Endothelial cell of umbilical vein (primary cell): ENCODE results near the gene REM2. TPM values are rescaled to one million over a fixed set of nuclear protein-coding genes. Genes with fewer than 3 reads are reported as not detected.
A peak's percentile ranks its signal among the peaks of the same experiment; 100 is the strongest.

ENCODE experiments used
- BruUV-seq: library from RNA; stranded (reverse); fragments of 400-500 nt; replicated peaks from 2 replicates; lab custom pipeline; 2021; lab: Mats Ljungman, UMichigan
- CTCF ChIA-PET: fragments of 300-600, 350-600 bp; sonication (Branson Sonifier 250); formaldehyde crosslinking; loops from one replicate; lab custom pipeline; 2021; ENCODE audit warnings: antibody characterized with exemption, inconsistent platforms; lab: Charles Lee
- POLR2A ChIA-PET: fragments of 300-600, 350-600 bp; sonication (Branson Sonifier 250); formaldehyde crosslinking; loops from one replicate; lab custom pipeline; 2021; ENCODE audit warnings: antibody characterized with exemption, inconsistent platforms; lab: Charles Lee
- DNase-seq: peaks from one replicate; pipeline ENCODE4 v3.0.0-alpha.2; 2011; ENCODE audit warnings: low read depth, low spot score
- FAIRE-seq: peaks from 2 replicates; lab custom pipeline; 2011; peaks lifted over from hg19 to GRCh38; lab: Jason Lieb, UNC
- H2AFZ ChIP-seq: 2 replicates; pipeline ENCODE4 v1.6.0; 2012; ENCODE audit warnings: low read depth, low read length, control low read depth, inconsistent platforms
- H3K27ac ChIP-seq: 2 replicates; pipeline ENCODE4 v1.5.1; 2011; ENCODE audit warnings: low read depth, mild to moderate bottlenecking, control low read depth, low read length, moderate library complexity; ENCODE audit not compliant: insufficient read depth
- H3K27me3 ChIP-seq, 2 experiments: 2 replicates each; pipeline versions ENCODE4 v1.6.0 to v1.6.1; 2011; ENCODE audit warnings: low read length in 2 of 2, mixed read lengths in 1 of 2; ENCODE audit not compliant: control insufficient read depth in 2 of 2, insufficient read depth in 2 of 2
- H3K36me3 ChIP-seq, 2 experiments: 2 replicates in 1 of 2; 3 replicates in 1 of 2; pipeline ENCODE4 v1.5.1; 2011; ENCODE audit warnings: low read length in 2 of 2, mild to moderate bottlenecking in 1 of 2, moderate library complexity in 1 of 2; ENCODE audit not compliant: control insufficient read depth in 2 of 2, insufficient read depth in 2 of 2; ENCODE audit errors: extremely low read depth in 1 of 2
- H3K4me1 ChIP-seq: 3 replicates; pipeline ENCODE4 v1.5.1; 2011; ENCODE audit warnings: mild to moderate bottlenecking, low read length; ENCODE audit not compliant: control insufficient read depth, insufficient read depth; ENCODE audit errors: extremely low read depth
- H3K4me2 ChIP-seq: 2 replicates; pipeline ENCODE4 v1.6.1; 2011; ENCODE audit warnings: low read length, control low read depth, mixed read lengths; ENCODE audit not compliant: insufficient read depth
- H3K4me3 ChIP-seq, 3 experiments: fragments of 200-600 bp in 1 of 3; sonication (generic), shearing (Covaris generic) in 1 of 3; replicated peaks in 1 of 3; 2 replicates each; pipeline ENCODE4 v1.5.1; 2011 to 2016; ENCODE audit warnings: control low read depth in 3 of 3, low read length in 3 of 3, mild to moderate bottlenecking in 2 of 3, inconsistent platforms in 1 of 3, low read depth in 1 of 3, moderate library complexity in 1 of 3; ENCODE audit not compliant: insufficient read depth in 1 of 3
- H3K79me2 ChIP-seq: 2 replicates; pipeline ENCODE4 v1.6.0; 2012; ENCODE audit warnings: low read length, inconsistent platforms; ENCODE audit not compliant: control insufficient read depth, insufficient read depth
- H3K9ac ChIP-seq: replicated peaks from 2 replicates; pipeline ENCODE3; 2011; ENCODE audit warnings: low read length, control low read depth; ENCODE audit not compliant: insufficient read depth; ENCODE audit errors: extremely low read depth
- H3K9me1 ChIP-seq: replicated peaks from 3 replicates; pipeline ENCODE4 v1.6.0; 2011; ENCODE audit warnings: mild to moderate bottlenecking, low read length; ENCODE audit not compliant: control insufficient read depth, insufficient read depth; ENCODE audit errors: extremely low read depth
- H3K9me3 ChIP-seq: replicated peaks from 2 replicates; pipeline ENCODE4 v1.5.1; 2012; ENCODE audit warnings: low read length, inconsistent platforms; ENCODE audit not compliant: control insufficient read depth, insufficient read depth
- H4K20me1 ChIP-seq: replicated peaks from 2 replicates; pipeline ENCODE3; 2011; ENCODE audit warnings: mild to moderate bottlenecking, low read length; ENCODE audit not compliant: control insufficient read depth, insufficient read depth; ENCODE audit errors: extremely low read depth
- CTCF ChIP-seq, 2 donors: IDR thresholded peaks; 1 replicate in 1 of 2; 2 replicates in 1 of 2; pipeline ENCODE4 v1.5.1; 2011; ENCODE audit warnings: low read length in 2 of 2, mild to moderate bottlenecking in 2 of 2, moderate library complexity in 2 of 2, control low read depth in 1 of 2, inconsistent platforms in 1 of 2, low read depth in 1 of 2; ENCODE audit not compliant: insufficient read depth in 1 of 2; ENCODE audit errors: extremely low read depth in 1 of 2
- EZH2 ChIP-seq: IDR thresholded peaks from 2 replicates; pipeline ENCODE4 v1.6.1; 2012; ENCODE audit warnings: borderline replicate concordance, low read depth, mild to moderate bottlenecking, moderate library complexity, low read length, inconsistent platforms; ENCODE audit not compliant: severe bottlenecking
- FOS ChIP-seq: IDR thresholded peaks from 2 replicates; pipeline ENCODE4 v1.6.1; 2011; ENCODE audit warnings: mild to moderate bottlenecking, low read length, moderate library complexity, borderline replicate concordance; ENCODE audit not compliant: insufficient read depth
- GATA2 ChIP-seq: IDR thresholded peaks from 2 replicates; pipeline ENCODE4 v1.7.0; 2011; ENCODE audit warnings: low read depth, mild to moderate bottlenecking, moderate library complexity, mixed read lengths, low read length; ENCODE audit not compliant: insufficient read length, insufficient read depth
- JUN ChIP-seq: IDR thresholded peaks from 2 replicates; pipeline ENCODE4 v1.6.1; 2011; ENCODE audit warnings: borderline replicate concordance, low read depth; ENCODE audit not compliant: insufficient read length, insufficient read depth
- MYC ChIP-seq: IDR thresholded peaks from one replicate; pipeline ENCODE4 v1.6.1; 2011; ENCODE audit warnings: mild to moderate bottlenecking, low read depth, low read length
- POLR2A ChIP-seq: IDR thresholded peaks from 2 replicates; pipeline ENCODE4 v1.6.1; 2012; ENCODE audit warnings: low read depth, mild to moderate bottlenecking, control low read depth, low read length
- POLR2AphosphoS5 ChIP-seq: IDR thresholded peaks from 2 replicates; pipeline ENCODE4 v1.6.1; 2012; ENCODE audit warnings: low read depth, mild to moderate bottlenecking, control low read depth, low read length, moderate library complexity; ENCODE audit not compliant: insufficient read depth
- dilution Hi-C: fragments of 300-500 bp; cut with MboI; formaldehyde crosslinking; loops from one replicate; pipeline ENCODE4 v1.15.0; 2019; ENCODE audit warnings: low sequenced_read_pairs; ENCODE audit not compliant: extremely low pct_ligation_motif_present
- intact Hi-C: fragments of 100-400 bp; cut with micrococcal nuclease; formaldehyde crosslinking; loops from one replicate; pipeline ENCODE4 v1.10.0; 2022
- polyA plus RNA-seq, 4 experiments: library from polyadenylated mRNA; depleted of rRNA in 3 of 4; stranded (reverse) in 3 of 4; unstranded in 1 of 4; fragments of >200 nt; gene quantifications; 2 replicates each; pipeline versions ENCODE4 v1.2.1 to v1.2.3, GENCODE V29; 2011 to 2012; ENCODE audit warnings: missing spikeins in 1 of 4
- total RNA-seq: library from RNA; stranded (reverse); gene quantifications from 2 replicates; pipeline ENCODE4 v1.2.3, GENCODE V29; 2021
- TF ChIP-seq, protein P1 (sequence below): IDR thresholded peaks from 2 replicates; pipeline ENCODE4 v1.6.1; 2011; ENCODE audit not compliant: insufficient read depth, insufficient read length

REM2 gene
- total and polyA plus RNA-seq, 2 donors (not counting 3 experiments of a cell fraction or from before 2014, with no cell fraction given), result 0.33 TPM; not detected in 1

GRCh38 chr14:22887260-22887989, 4.4 kb downstream of the REM2 start:
- Histone ChIP-seq H3K4me1 (no peaks in the 10 kb centered on the region), H3K4me2 (peak overlapping the region; percentile 33), H3K9me3 (no peaks in the 10 kb centered on the region), H3K9ac (no peak overlapping the region), H4K20me1 (no peaks in the 10 kb centered on the region), H3K27ac (no peak overlapping the region), H2AFZ (peak overlapping the region; percentile 91), H3K4me3 (peak overlapping the region in 2 of 3 experiments; percentile 26 to 32), H3K36me3 (no peaks in the 10 kb centered on the region), H3K27me3 (no peaks in the 10 kb centered on the region), H3K79me2 (no peaks in the 10 kb centered on the region), H3K9me1 (no peaks in the 10 kb centered on the region)
- ChIA-PET POLR2A (no interaction called here), CTCF (interaction anchor here (1.9 to 11.4 kb wide), 2 partner anchors 14 to 317 kb away, joined by 5 to 80 read pairs; no protein-coding TSS in a partner anchor)
- FAIRE-seq, result no peak
- DNase-seq, result no peak
- BruUV-seq, result no TSS peak
- dilution Hi-C loops, result no loop called here
- TF ChIP-seq POLR2A, result no peak
- TF ChIP-seq EZH2, result no peak
- no peak for TF ChIP-seq JUN
- TF ChIP-seq POLR2AphosphoS5, result no peak
- no peak for TF ChIP-seq MYC
- TF ChIP-seq, protein P1, sequence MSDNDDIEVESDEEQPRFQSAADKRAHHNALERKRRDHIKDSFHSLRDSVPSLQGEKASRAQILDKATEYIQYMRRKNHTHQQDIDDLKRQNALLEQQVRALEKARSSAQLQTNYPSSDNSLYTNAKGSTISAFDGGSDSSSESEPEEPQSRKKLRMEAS, result no peak
- TF ChIP-seq GATA2, result no peak
- no peak for TF ChIP-seq FOS
- TF ChIP-seq CTCF (IDR thresholded peaks at IDR 0.05; ENCODE audit: extremely low read depth in 1 of 2, insufficient read depth in 1 of 2, low read depth in 1 of 2, low read length in 2 of 2), result no peak
- intact Hi-C loops, result no loop called here
